H1 (cell line): ENCODE measurements around the gene DLX4. TPM values are rescaled to one million over a fixed set of nuclear protein-coding genes. Genes with fewer than 3 reads are reported as not detected.
A peak's percentile ranks its signal among the peaks of the same experiment; 100 is the strongest.

ENCODE experiments used
- CTCF ChIA-PET: fragments of 300-600 bp; sonication (Branson Sonifier 250); formaldehyde crosslinking; loops from one replicate; lab custom pipeline; 2021; ENCODE audit not compliant: partially characterized antibody; lab: Charles Lee
- POLR2A ChIA-PET: fragments of 300-600 bp; sonication (Branson Sonifier 250); formaldehyde crosslinking; loops from one replicate; lab custom pipeline; 2021; ENCODE audit warnings: inconsistent platforms; ENCODE audit not compliant: partially characterized antibody; lab: Charles Lee
- DNase-seq, 2 experiments: peaks; one replicate each; pipeline versions ENCODE4 v3.0.0 to v3.0.0-alpha.2; 2010 to 2022; ENCODE audit warnings: low spot score in 2 of 2, low read depth in 1 of 2, mixed read lengths in 1 of 2
- FAIRE-seq: peaks from 2 replicates; lab custom pipeline; 2011; peaks lifted over from hg19 to GRCh38; lab: Jason Lieb, UNC
- H2AFZ ChIP-seq: 2 replicates; pipeline ENCODE4 v1.8.1; 2012; ENCODE audit warnings: low read length, inconsistent platforms
- H2AK5ac ChIP-seq: 2 replicates; pipeline ENCODE4 v1.6.1; 2013; ENCODE audit warnings: low read depth, low read length
- H2BK120ac ChIP-seq: replicated peaks from 2 replicates; pipeline ENCODE3; 2013; ENCODE audit warnings: low read depth, low read length, inconsistent platforms
- H2BK12ac ChIP-seq: 2 replicates; pipeline ENCODE4 v1.6.1; 2013; ENCODE audit warnings: low read depth, low read length
- H2BK15ac ChIP-seq: 2 replicates; pipeline ENCODE4 v1.6.1; 2013; ENCODE audit warnings: low read length
- H2BK20ac ChIP-seq: 2 replicates; pipeline ENCODE4 v1.6.1; 2013; ENCODE audit warnings: low read length
- H2BK5ac ChIP-seq: 2 replicates; pipeline ENCODE4 v1.6.1; 2013; ENCODE audit warnings: low read depth, low read length
- H3K14ac ChIP-seq: 2 replicates; pipeline ENCODE4 v1.6.1; 2013; ENCODE audit warnings: inconsistent platforms; ENCODE audit not compliant: insufficient read length
- H3K18ac ChIP-seq: 2 replicates; pipeline ENCODE4 v1.6.1; 2013; ENCODE audit warnings: low read length; ENCODE audit errors: extremely low read depth
- H3K23ac ChIP-seq: 2 replicates; pipeline ENCODE4 v1.6.1; 2013; ENCODE audit warnings: inconsistent platforms; ENCODE audit not compliant: insufficient read length
- H3K23me2 ChIP-seq: 2 replicates; pipeline ENCODE4 v1.6.1; 2013; ENCODE audit warnings: low read depth, low read length
- H3K27ac ChIP-seq: 2 replicates; pipeline ENCODE4 v1.6.1; 2011; ENCODE audit warnings: low read depth, low read length, inconsistent platforms
- H3K27me3 ChIP-seq, 4 experiments: replicated peaks in 1 of 4; 1 replicate in 1 of 4; 2 replicates in 3 of 4; pipeline versions ENCODE4 v1.6.1 to v1.8.1; 2011 to 2013; ENCODE audit warnings: low read length in 3 of 4, mild to moderate bottlenecking in 3 of 4, inconsistent platforms in 2 of 4, mixed read lengths in 2 of 4, moderate library complexity in 1 of 4; ENCODE audit not compliant: control insufficient read depth in 3 of 4, insufficient read depth in 3 of 4; ENCODE audit errors: extremely low read depth in 1 of 4
- H3K36me3 ChIP-seq, 4 experiments: 2 replicates each; pipeline versions ENCODE4 v1.6.1 to v1.8.1; 2011 to 2013; ENCODE audit warnings: mild to moderate bottlenecking in 4 of 4, low read length in 3 of 4, moderate library complexity in 2 of 4, control low read depth in 1 of 4, inconsistent platforms in 1 of 4; ENCODE audit not compliant: insufficient read depth in 4 of 4, control insufficient read depth in 2 of 4
- H3K4ac ChIP-seq: replicated peaks from 2 replicates; pipeline ENCODE3; 2013; ENCODE audit warnings: low read length, low read depth, mixed read lengths, inconsistent platforms; ENCODE audit not compliant: insufficient read length
- H3K4me1 ChIP-seq, 4 experiments: replicated peaks in 1 of 4; 1 replicate in 1 of 4; 2 replicates in 3 of 4; pipeline versions ENCODE4 v1.6.1 to v1.8.1; 2011 to 2013; ENCODE audit warnings: low read length in 3 of 4, inconsistent platforms in 2 of 4, mixed read lengths in 1 of 4; ENCODE audit not compliant: insufficient read depth in 4 of 4, control insufficient read depth in 3 of 4
- H3K4me2 ChIP-seq, 2 experiments: 2 replicates each; pipeline versions ENCODE4 v1.6.1 to v1.8.1; 2011 to 2013; ENCODE audit warnings: low read depth in 2 of 2, low read length in 2 of 2, control low read depth in 1 of 2, inconsistent platforms in 1 of 2, mild to moderate bottlenecking in 1 of 2; ENCODE audit not compliant: insufficient read depth in 1 of 2
- H3K4me3 ChIP-seq, 4 experiments: fragments of 200-600, 300-600 bp in 1 of 4; sonication (generic), shearing (Covaris generic), sonication (Bioruptor Twin) in 1 of 4; 2 replicates each; pipeline versions ENCODE4 v1.5.1 to v1.8.1; 2011 to 2016; ENCODE audit warnings: low read length in 4 of 4, low read depth in 3 of 4, control low read depth in 2 of 4, inconsistent platforms in 2 of 4, mild to moderate bottlenecking in 2 of 4, mixed read lengths in 1 of 4, moderate library complexity in 1 of 4; ENCODE audit not compliant: insufficient read depth in 2 of 4; ENCODE audit errors: extremely low read depth in 1 of 4
- H3K56ac ChIP-seq: replicated peaks from 2 replicates; pipeline ENCODE3; 2013; ENCODE audit warnings: low read depth, mild to moderate bottlenecking, mixed read lengths, low read length, inconsistent platforms; ENCODE audit not compliant: insufficient read length
- H3K79me1 ChIP-seq: 2 replicates; pipeline ENCODE4 v1.6.1; 2013; ENCODE audit warnings: low read depth, low read length, control low read depth
- H3K79me2 ChIP-seq, 2 experiments: 2 replicates each; pipeline versions ENCODE4 v1.6.1 to v1.8.1; 2012 to 2013; ENCODE audit warnings: low read length in 2 of 2, mild to moderate bottlenecking in 2 of 2, inconsistent platforms in 1 of 2; ENCODE audit not compliant: insufficient read depth in 2 of 2, control insufficient read depth in 1 of 2
- H3K9ac ChIP-seq, 4 experiments: replicated peaks in 1 of 4; 1 replicate in 1 of 4; 2 replicates in 3 of 4; pipeline versions ENCODE4 v1.6.1 to v1.8.1; 2011 to 2013; ENCODE audit warnings: low read depth in 3 of 4, low read length in 3 of 4, control low read depth in 2 of 4, mild to moderate bottlenecking in 2 of 4, moderate library complexity in 2 of 4, inconsistent platforms in 1 of 4; ENCODE audit errors: extremely low read depth in 1 of 4
- H3K9me3 ChIP-seq, 2 experiments: 2 replicates each; pipeline versions ENCODE4 v1.6.1 to v1.8.1; 2012 to 2013; ENCODE audit warnings: mild to moderate bottlenecking in 2 of 2, moderate library complexity in 2 of 2, control low read depth in 1 of 2, inconsistent platforms in 1 of 2, low read depth in 1 of 2, low read length in 1 of 2, mixed read lengths in 1 of 2; ENCODE audit not compliant: insufficient read depth in 2 of 2
- H4K20me1 ChIP-seq, 2 experiments: replicated peaks in 1 of 2; 2 replicates each; pipeline versions ENCODE3 to v1.8.1; 2011 to 2013; ENCODE audit warnings: inconsistent platforms in 2 of 2, low read length in 2 of 2, mild to moderate bottlenecking in 1 of 2; ENCODE audit not compliant: insufficient read depth in 2 of 2, control insufficient read depth in 1 of 2
- H4K5ac ChIP-seq: 2 replicates; pipeline ENCODE4 v1.6.1; 2013; ENCODE audit warnings: low read length, low read depth, mixed read lengths, inconsistent platforms; ENCODE audit not compliant: insufficient read length
- H4K8ac ChIP-seq: 2 replicates; pipeline ENCODE4 v1.8.0; 2013; ENCODE audit warnings: mild to moderate bottlenecking, moderate library complexity, low read length, inconsistent platforms; ENCODE audit not compliant: insufficient read depth; ENCODE audit errors: extremely low read depth
- H4K91ac ChIP-seq: replicated peaks from 2 replicates; pipeline ENCODE3; 2013; ENCODE audit warnings: low read length, mixed read lengths, inconsistent platforms; ENCODE audit not compliant: insufficient read length
- ASH2L ChIP-seq: fragments of 200-600, 300-600 bp; sonication (generic); IDR thresholded peaks from one replicate; pipeline ENCODE4 v1.7.1; 2017; ENCODE audit warnings: low read length
- CTCF ChIP-seq, 3 experiments: IDR thresholded peaks; 1 replicate in 2 of 3; 2 replicates in 1 of 3; pipeline versions ENCODE4 v1.5.1 to v1.6.1; 2011; ENCODE audit warnings: low read length in 3 of 3, mild to moderate bottlenecking in 3 of 3, inconsistent platforms in 2 of 3, low read depth in 1 of 3, moderate library complexity in 1 of 3; ENCODE audit not compliant: insufficient read depth in 1 of 3; ENCODE audit errors: control extremely low read depth in 1 of 3
- EGR1 ChIP-seq: IDR thresholded peaks from 2 replicates; pipeline ENCODE4 v1.6.1; 2011; ENCODE audit warnings: low read depth, low read length, borderline replicate concordance
- JUN ChIP-seq: IDR thresholded peaks from 2 replicates; pipeline ENCODE4 v1.6.1; 2011; ENCODE audit warnings: low read depth, mild to moderate bottlenecking, improper control_type of control experiment, low read length
- JUND ChIP-seq: IDR thresholded peaks from 2 replicates; pipeline ENCODE4 v1.6.1; 2011; ENCODE audit warnings: mild to moderate bottlenecking, improper control_type of control experiment, low read length
- NANOG ChIP-seq: IDR thresholded peaks from 2 replicates; pipeline ENCODE4 v1.6.1; 2011; ENCODE audit warnings: low read length, low read depth, mild to moderate bottlenecking, inconsistent platforms; ENCODE audit not compliant: insufficient read depth, poor library complexity, severe bottlenecking
- NRF1 ChIP-seq: IDR thresholded peaks from 2 replicates; pipeline ENCODE4 v1.6.1; 2011; ENCODE audit warnings: mild to moderate bottlenecking, low read depth, low read length, improper control_type of control experiment
- SAP30 ChIP-seq: fragments of 300-600 bp; sonication (generic); IDR thresholded peaks from 2 replicates; pipeline ENCODE4 v1.7.1; 2012; ENCODE audit warnings: low read length, moderate library complexity, mild to moderate bottlenecking, inconsistent platforms; ENCODE audit not compliant: insufficient read depth, insufficient replicate concordance
- SIX5 ChIP-seq: IDR thresholded peaks from 2 replicates; pipeline ENCODE4 v1.6.1; 2011; ENCODE audit warnings: mild to moderate bottlenecking, low read depth, low read length
- WGBS, 2 experiments: shearing (Covaris generic) in 1 of 2; methylation state at CpG; one replicate each; pipeline versions ENCODE4 v1.1.6 to v1.1.7; 2013 to 2015; ENCODE audit warnings: low lambda C conversion rate in 2 of 2, mixed read lengths in 2 of 2, inconsistent platforms in 1 of 2, low coverage in 1 of 2, missing lambda C conversion rate in 1 of 2; ENCODE audit not compliant: insufficient replicate concordance in 2 of 2, insufficient coverage in 1 of 2, insufficient read length in 1 of 2; ENCODE audit errors: extremely low coverage in 1 of 2, missing lambda C conversion rate in 1 of 2; 5-methylcytosine and 5-hydroxymethylcytosine counted together
- polyA plus RNA-seq, 7 experiments: library from polyadenylated mRNA; depleted of rRNA in 3 of 7; stranded (reverse) in 5 of 7; unstranded in 2 of 7; fragments of >200 nt in 5 of 7; fragments of 200-250 nt in 2 of 7; gene quantifications; 1 replicate in 5 of 7; 2 replicates in 1 of 7; 4 replicates in 1 of 7; pipeline versions ENCODE4 v1.2.1 to v1.2.3, GENCODE V29; 2011 to 2013; ENCODE audit warnings: missing spikeins in 2 of 7, mixed read lengths in 2 of 7
- total RNA-seq: library from RNA; stranded (reverse); fragmentation: NEBNext Ultra II Directional; extraction: Animal tissue kit (Norgen Biotek cat#: 25700); gene quantifications from 2 replicates; pipeline ENCODE4 v1.2.1, GENCODE V29; 2021

The DLX4 gene
- total and polyA plus RNA-seq, 2 of the 8 experiments (the other 6 are each of a cell fraction or from before 2014, with no cell fraction given), result 0.67 to 0.80 TPM

GRCh38 chr17:49962599-49963308 is 6.2 kb upstream of the DLX4 start:
- no peak overlapping the region for H2BK20ac ChIP-seq
- H3K18ac ChIP-seq, result no peak overlapping the region
- peak overlapping the region; percentile 98; the same call in 1 of the 2 replicates for H2BK12ac ChIP-seq
- H2BK5ac ChIP-seq, result no peak overlapping the region
- H3K23me2 ChIP-seq, result peaks cover 8% of the 10 kb centered on the region; the same call in 1 of the 2 replicates
- H3K9me3 ChIP-seq, result no peaks in the 10 kb centered on the region
- peaks cover 0 to 25% (median 17%) of the 10 kb centered on the region in 4 experiments; a peak in 6 of 7 replicates for H3K4me1 ChIP-seq
- no peaks in the 10 kb centered on the region for H3K79me2 ChIP-seq
- POLR2A ChIA-PET, result interaction anchor here (1.0 to 3.0 kb wide), 6 partner anchors 9 to 53 kb away, joined by 3 to 18 read pairs (median 6); partner anchors contain the start of gene DLX3
- H3K27me3 ChIP-seq, result peaks cover 54 to 66% (median 62%) of the 10 kb centered on the region in 4 experiments
- H3K4me2 ChIP-seq, result peak overlapping the region; percentile 69 to 72
- FAIRE-seq (no peak), DNase-seq (no peak)
- no peaks in the 10 kb centered on the region for H3K36me3 ChIP-seq
- peaks cover 5 to 19% of the 10 kb centered on the region in 2 experiments for H4K20me1 ChIP-seq
- H2AK5ac ChIP-seq, result peak overlapping the region; percentile 94; the same call in 1 of the 2 replicates
- H4K5ac ChIP-seq, result no peak overlapping the region
- no peak overlapping the region for H3K4ac ChIP-seq
- no peak overlapping the region for H4K91ac ChIP-seq
- H3K4me3 ChIP-seq, result peak overlapping the region in 1 of 4 experiments; percentile 54; a peak in 4 of 8 replicates
- no peak overlapping the region for H3K14ac ChIP-seq
- no peak overlapping the region for H4K8ac ChIP-seq
- no peak overlapping the region for H3K23ac ChIP-seq
- H3K79me1 ChIP-seq, result no peaks in the 10 kb centered on the region
- no peak overlapping the region for H3K56ac ChIP-seq
- peak overlapping the region; percentile 21; the same call in 1 of the 2 replicates for H2BK15ac ChIP-seq
- H3K27ac ChIP-seq, result no peak overlapping the region
- H3K9ac ChIP-seq, result no peak overlapping the region; a peak in 1 of 7 replicates
- CTCF ChIA-PET, result interaction anchor here (0.9 to 16.9 kb wide), 17 partner anchors 11 to 131 kb away, joined by 3 to 275 read pairs (median 5); partner anchors contain the start of gene DLX3
- H2AFZ ChIP-seq, result no peak overlapping the region
- 7% methylated on average over 9 of the region's 11 CpGs; no CpG with 5 or more reads in 1 of the 2 experiments for WGBS, 2 experiments
- H2BK120ac ChIP-seq, result no peak overlapping the region
- TF ChIP-seq NANOG (no peak), CTCF (IDR thresholded peaks at IDR 0.05; ENCODE audit: control extremely low read depth in 1 of 3, insufficient read depth in 1 of 3, low read depth in 1 of 3, low read length in 3 of 3) (no peak), ASH2L (no peak), NRF1 (no peak), JUN (no peak), JUND (no peak), EGR1 (no peak), SIX5 (no peak), SAP30 (no peak)
